Astrocyte (in vitro differentiated cells and primary cell): ENCODE results near the gene SPRTN. TPM values are rescaled to one million over a fixed set of nuclear protein-coding genes. Genes with fewer than 3 reads are reported as not detected.

Experiments used
- DNase-seq: peaks from one replicate; pipeline ENCODE4 v3.0.0-alpha.2; 2010; ENCODE audit warnings: low read depth
- FAIRE-seq: peaks from 2 replicates; lab custom pipeline; 2011; peaks lifted over from hg19 to GRCh38; lab: Jason Lieb, UNC
- H2AFZ ChIP-seq: 2 replicates; pipeline ENCODE4 v1.6.0; 2012; ENCODE audit warnings: low read depth, low read length, inconsistent platforms
- H3K27ac ChIP-seq: 2 replicates; pipeline ENCODE4 v1.5.1; 2011; ENCODE audit warnings: low read depth, low read length, inconsistent platforms
- H3K27me3 ChIP-seq: 2 replicates; pipeline ENCODE4 v1.6.0; 2011; ENCODE audit warnings: low read length, inconsistent platforms; ENCODE audit not compliant: insufficient read depth
- H3K36me3 ChIP-seq: 2 replicates; pipeline ENCODE4 v1.5.1; 2011; ENCODE audit warnings: low read length, inconsistent platforms; ENCODE audit not compliant: insufficient read depth
- H3K4me1 ChIP-seq: 2 replicates; pipeline ENCODE4 v1.5.1; 2011; ENCODE audit warnings: low read length, inconsistent platforms; ENCODE audit not compliant: insufficient read depth
- H3K4me2 ChIP-seq: 2 replicates; pipeline ENCODE4 v1.6.0; 2012; ENCODE audit warnings: low read length, inconsistent platforms
- H3K4me3 ChIP-seq: 2 replicates; pipeline ENCODE4 v1.5.1; 2011; ENCODE audit warnings: low read depth, mild to moderate bottlenecking, low read length, inconsistent platforms; ENCODE audit not compliant: insufficient read depth
- H3K79me2 ChIP-seq: 2 replicates; pipeline ENCODE4 v1.6.0; 2012; ENCODE audit warnings: mild to moderate bottlenecking, low read length, inconsistent platforms; ENCODE audit not compliant: insufficient read depth
- H3K9ac ChIP-seq: 2 replicates; pipeline ENCODE4 v1.6.0; 2012; ENCODE audit warnings: mild to moderate bottlenecking, low read length, inconsistent platforms
- H3K9me3 ChIP-seq: 2 replicates; pipeline ENCODE4 v1.5.1; 2012; ENCODE audit warnings: low read depth, mild to moderate bottlenecking, low read length, inconsistent platforms; ENCODE audit not compliant: insufficient read depth
- H4K20me1 ChIP-seq: 2 replicates; pipeline ENCODE4 v1.6.0; 2012; ENCODE audit warnings: low read length, inconsistent platforms; ENCODE audit not compliant: insufficient read depth
- H3K27ac Mint-ChIP-seq: one replicate; pipeline ENCODE4 v1.8.0; 2021; ENCODE audit warnings: mild to moderate bottlenecking, mixed read lengths; ENCODE audit not compliant: unreplicated experiment
- H3K27me3 Mint-ChIP-seq: one replicate; pipeline ENCODE4 v1.8.0; 2021; ENCODE audit warnings: low read depth, mixed read lengths; ENCODE audit not compliant: unreplicated experiment
- H3K36me3 Mint-ChIP-seq: one replicate; pipeline ENCODE4 v1.8.0; 2021; ENCODE audit warnings: low read depth, mixed read lengths; ENCODE audit not compliant: unreplicated experiment
- H3K4me1 Mint-ChIP-seq: one replicate; pipeline ENCODE4 v1.8.0; 2021; ENCODE audit warnings: low read depth, mixed read lengths; ENCODE audit not compliant: unreplicated experiment
- H3K4me3 Mint-ChIP-seq: one replicate; pipeline ENCODE4 v1.8.0; 2021; ENCODE audit warnings: mild to moderate bottlenecking, moderate library complexity, mixed read lengths; ENCODE audit not compliant: unreplicated experiment
- H3K9me3 Mint-ChIP-seq: one replicate; pipeline ENCODE4 v1.8.0; 2021; ENCODE audit warnings: mild to moderate bottlenecking, mixed read lengths; ENCODE audit not compliant: unreplicated experiment
- CTCF ChIP-seq: IDR thresholded peaks from 2 replicates; pipeline ENCODE4 v1.5.1; 2011; ENCODE audit warnings: low read depth, mild to moderate bottlenecking, inconsistent platforms, low read length, moderate library complexity; ENCODE audit not compliant: insufficient read depth
- EZH2 ChIP-seq: IDR thresholded peaks from 2 replicates; pipeline ENCODE4 v1.6.1; 2012; ENCODE audit warnings: mild to moderate bottlenecking, low read length, inconsistent platforms; ENCODE audit not compliant: insufficient read depth
- total RNA-seq: library from RNA; stranded (reverse); gene quantifications from 2 replicates; pipeline ENCODE4 v1.2.1, GENCODE V29; 2021

The SPRTN gene
- total RNA-seq, 1 donor from 2014 or later = 13.6 TPM

- FAIRE-seq = no peak
- peaks cover 4% of the 10 kb centered on the region for H3K36me3 Mint-ChIP-seq
- H3K4me2 ChIP-seq = no peak overlapping the region
Measured at GRCh38 chr1:231363624-231364023, 25.5 kb downstream of the SPRTN start.

GRCh38 chr1:231364192-231364591, 26.1 kb downstream of the SPRTN start:
- no peak overlapping the region for H3K4me2 ChIP-seq
- H3K4me3 ChIP-seq = no peak overlapping the region
- Mint-ChIP-seq H3K4me3 (no peak overlapping the region), H3K36me3 (peaks cover 6% of the 10 kb centered on the region), H3K4me1 (peaks cover 2% of the 10 kb centered on the region), H3K27me3 (no peaks in the 10 kb centered on the region), H3K9me3 (no peaks in the 10 kb centered on the region), H3K27ac (no peak overlapping the region)
- H3K4me1 ChIP-seq = no peaks in the 10 kb centered on the region
- no peak overlapping the region for H3K27ac ChIP-seq
- DNase-seq = no peak
- H2AFZ ChIP-seq = no peak overlapping the region
- FAIRE-seq = no peak
- TF ChIP-seq CTCF (no peak), EZH2 (no peak)
- peaks cover 3% of the 10 kb centered on the region for H4K20me1 ChIP-seq
- no peaks in the 10 kb centered on the region for H3K27me3 ChIP-seq
- H3K9ac ChIP-seq = no peak overlapping the region
- H3K9me3 ChIP-seq = no peaks in the 10 kb centered on the region
- H3K36me3 ChIP-seq = no peaks in the 10 kb centered on the region
- no peaks in the 10 kb centered on the region for H3K79me2 ChIP-seq

More at GRCh38 chr1:231363624-231364023, 25.5 kb downstream of the SPRTN start:
- no peak for DNase-seq
- Mint-ChIP-seq H3K27me3 (no peaks in the 10 kb centered on the region), H3K4me1 (no peaks in the 10 kb centered on the region), H3K27ac (no peak overlapping the region), H3K9me3 (no peaks in the 10 kb centered on the region), H3K4me3 (no peak overlapping the region)
- no peak overlapping the region for H3K4me3 ChIP-seq
- no peaks in the 10 kb centered on the region for H3K4me1 ChIP-seq
- H3K9me3 ChIP-seq = no peaks in the 10 kb centered on the region
- H3K79me2 ChIP-seq = no peaks in the 10 kb centered on the region
- H3K36me3 ChIP-seq = no peaks in the 10 kb centered on the region
- no peak overlapping the region for H3K9ac ChIP-seq
- no peak overlapping the region for H2AFZ ChIP-seq
- no peak for TF ChIP-seq CTCF
- TF ChIP-seq EZH2 = no peak
- no peaks in the 10 kb centered on the region for H3K27me3 ChIP-seq
- H3K27ac ChIP-seq = no peak overlapping the region
- no peaks in the 10 kb centered on the region for H4K20me1 ChIP-seq

GRCh38 chr1:231369282-231369681, 31.2 kb downstream of the SPRTN start:
- Mint-ChIP-seq H3K27ac (no peak overlapping the region), H3K27me3 (no peaks in the 10 kb centered on the region), H3K4me1 (peaks cover 2% of the 10 kb centered on the region), H3K4me3 (no peak overlapping the region), H3K9me3 (no peaks in the 10 kb centered on the region), H3K36me3 (peaks cover 5% of the 10 kb centered on the region)
- Histone ChIP-seq H3K4me3 (no peak overlapping the region), H3K9me3 (no peaks in the 10 kb centered on the region), H3K9ac (no peak overlapping the region), H3K4me1 (no peaks in the 10 kb centered on the region), H2AFZ (no peak overlapping the region), H3K36me3 (no peaks in the 10 kb centered on the region), H3K79me2 (peaks cover 2% of the 10 kb centered on the region), H3K27ac (no peak overlapping the region), H4K20me1 (peaks cover 13% of the 10 kb centered on the region), H3K4me2 (no peak overlapping the region), H3K27me3 (no peaks in the 10 kb centered on the region)
- FAIRE-seq = no peak
- DNase-seq = no peak
- no peak for TF ChIP-seq EZH2
- no peak for TF ChIP-seq CTCF
